Thoracic aorta (tissue), 2 donors: ENCODE measurements around the gene PCP2. TPM values are rescaled to one million over a fixed set of nuclear protein-coding genes. Genes with fewer than 3 reads are reported as not detected.

Source experiments
- ATAC-seq: fragments of 150-250 bp; one replicate; pipeline ENCODE4 v1.8.0; 2017; ENCODE audit warnings: low read depth; ENCODE audit not compliant: insufficient number of reproducible peaks, low FRiP score
- DNase-seq: peaks from one replicate; pipeline ENCODE4 v3.0.0-alpha.2; 2020; ENCODE audit warnings: low spot score
- H3K27ac ChIP-seq, 2 donors: fragments of 200-600 bp; sonication (generic); 1 replicate in 1 of 2; 2 replicates in 1 of 2; pipeline ENCODE4 v1.5.1; 2016; ENCODE audit warnings: mild to moderate bottlenecking in 2 of 2, moderate library complexity in 2 of 2
- H3K27me3 ChIP-seq: fragments of 200-600 bp; sonication (generic); replicated peaks from 2 replicates; pipeline ENCODE4 v1.6.0; 2016; ENCODE audit warnings: mild to moderate bottlenecking; ENCODE audit not compliant: insufficient read depth
- H3K36me3 ChIP-seq: fragments of 200-600 bp; sonication (generic); one replicate; pipeline ENCODE4 v1.5.1; 2016
- H3K4me1 ChIP-seq, 2 donors: fragments of 200-600 bp; sonication (generic); 1 replicate in 1 of 2; 2 replicates in 1 of 2; pipeline versions ENCODE4 v1.5.1 to v1.6.0; 2016; ENCODE audit warnings: low read depth in 2 of 2, mild to moderate bottlenecking in 1 of 2; ENCODE audit not compliant: control insufficient read depth in 1 of 2
- H3K4me3 ChIP-seq: fragments of 200-600 bp; sonication (generic); 2 replicates; pipeline ENCODE4 v1.5.1; 2016; ENCODE audit warnings: mild to moderate bottlenecking
- H3K9me3 ChIP-seq: fragments of 200-600 bp; sonication (generic); 2 replicates; pipeline ENCODE4 v1.5.1; 2016
- CTCF ChIP-seq: fragments of 200-600 bp; sonication (generic); IDR thresholded peaks from one replicate; pipeline ENCODE4 v1.5.1; 2019; ENCODE audit warnings: antibody characterized with exemption
- total RNA-seq, 2 donors: library from RNA; depleted of rRNA; stranded (reverse); fragments of >200 nt; gene quantifications; one replicate each; pipeline versions ENCODE4 v1.1.0 to v1.2.3, GENCODE V29; 2016

The PCP2 gene
- total RNA-seq, 2 donors from 2014 or later = not detected

DNA sequence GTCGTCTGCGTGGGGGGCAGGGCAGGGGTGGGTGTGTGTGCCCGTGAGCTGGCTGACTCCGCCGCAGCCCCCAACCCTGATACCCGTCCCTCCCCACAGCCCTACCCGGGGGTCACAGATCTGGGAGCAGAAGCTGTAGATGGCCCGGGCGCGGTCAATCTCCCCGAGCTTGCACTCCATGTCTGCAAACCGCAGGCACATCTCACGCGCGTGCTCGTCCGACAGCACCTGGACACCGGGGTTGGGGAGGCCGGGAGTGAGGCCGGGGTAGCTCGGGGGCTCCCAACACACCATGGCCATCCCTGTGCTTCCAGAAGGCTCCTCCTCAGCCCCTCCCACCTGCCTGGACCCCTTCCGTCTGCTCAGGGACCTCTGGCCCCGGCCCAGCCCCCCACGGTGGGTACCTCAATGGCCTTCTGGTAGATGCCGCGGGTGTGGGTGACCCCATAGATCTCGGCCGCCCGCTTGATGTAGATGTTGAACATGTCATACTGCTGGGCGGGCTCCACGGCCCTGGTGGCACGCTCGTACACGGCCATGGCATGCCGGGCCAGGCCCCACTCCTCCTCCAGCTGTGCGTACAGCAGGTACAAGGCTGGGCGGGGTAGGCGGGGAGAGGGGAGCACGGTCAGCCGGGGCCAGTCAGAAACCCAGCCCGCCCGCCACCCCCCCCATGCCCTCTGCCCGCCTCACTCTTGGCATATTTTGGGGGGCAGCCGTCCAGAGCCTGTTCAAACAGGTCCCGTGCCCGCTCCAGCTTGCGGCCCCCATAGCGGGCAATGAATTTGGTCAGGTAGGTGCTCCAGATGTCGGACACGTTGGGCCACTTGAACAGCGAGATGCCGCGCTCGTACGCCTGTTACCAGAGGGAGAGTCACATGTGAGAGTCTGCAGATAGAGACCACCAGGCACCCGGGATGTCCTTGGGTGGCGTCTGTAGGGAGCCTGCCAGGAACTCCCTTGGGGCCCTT, 12.8 kb downstream of the PCP2 start:
- no peak for TF ChIP-seq CTCF
- H3K4me3 ChIP-seq = no peak overlapping the region
- ATAC-seq (no peak), DNase-seq (no peak)
- no peaks in the 10 kb centered on the region for H3K9me3 ChIP-seq
- no peaks in the 10 kb centered on the region for H3K27me3 ChIP-seq
- H3K4me1 ChIP-seq = no peaks in the 10 kb centered on the region
- no peak overlapping the region for H3K27ac ChIP-seq
- H3K36me3 ChIP-seq = peaks cover 48% of the 10 kb centered on the region

DNA sequence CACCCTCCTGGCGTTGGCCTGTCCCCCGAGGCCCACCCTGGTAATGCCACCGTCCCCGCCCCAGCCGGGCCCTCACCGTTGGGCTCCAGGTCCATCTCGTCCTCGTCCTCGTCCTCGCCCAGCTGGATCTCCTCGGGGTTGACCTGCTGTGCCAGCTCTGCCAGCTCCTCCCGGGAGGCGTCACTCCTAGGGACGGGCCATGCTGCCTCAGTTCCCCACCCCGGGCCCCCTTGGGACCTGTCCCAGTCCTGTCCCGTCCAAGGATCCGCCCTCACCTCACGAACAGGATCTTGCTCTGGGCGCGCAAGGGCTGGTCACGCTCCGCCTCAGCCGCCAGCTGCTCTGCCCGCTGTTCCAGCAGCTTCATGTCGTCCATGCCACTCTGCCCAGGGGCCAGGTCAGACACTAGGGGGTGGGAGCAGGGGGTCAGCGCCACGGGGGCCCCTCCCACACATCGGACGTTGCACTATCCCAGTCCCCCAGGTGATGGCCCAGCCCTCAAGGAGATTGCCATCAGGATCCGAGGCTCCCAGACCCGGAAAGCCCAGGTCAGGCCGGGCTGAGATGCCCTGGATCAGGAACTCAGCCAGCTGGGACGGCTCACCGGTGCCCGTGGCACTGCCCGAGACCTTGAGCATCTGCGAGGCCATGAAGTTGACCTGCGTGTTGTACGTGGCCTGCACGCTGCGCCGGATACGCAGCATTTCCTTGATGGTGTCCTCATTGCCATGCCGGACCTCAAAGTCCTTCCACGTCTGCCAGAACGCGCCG, 13.7 kb downstream of the PCP2 start:
- Histone ChIP-seq H3K9me3 (no peaks in the 10 kb centered on the region), H3K27me3 (no peaks in the 10 kb centered on the region), H3K36me3 (peaks cover 46% of the 10 kb centered on the region), H3K4me3 (no peak overlapping the region), H3K27ac (no peak overlapping the region), H3K4me1 (no peaks in the 10 kb centered on the region)
- TF ChIP-seq CTCF = no peak
- DNase-seq = no peak
- ATAC-seq = no peak

- DNase-seq (no peak), ATAC-seq (no peak)
- no peak for TF ChIP-seq CTCF
- Histone ChIP-seq H3K9me3 (no peaks in the 10 kb centered on the region), H3K27me3 (no peaks in the 10 kb centered on the region), H3K4me3 (no peak overlapping the region), H3K36me3 (peaks cover 43% of the 10 kb centered on the region), H3K27ac (no peak overlapping the region), H3K4me1 (no peaks in the 10 kb centered on the region)
These were observed 14.6 kb downstream of the PCP2 start for GRCh38 chr19:7618771-7619510.

DNA sequence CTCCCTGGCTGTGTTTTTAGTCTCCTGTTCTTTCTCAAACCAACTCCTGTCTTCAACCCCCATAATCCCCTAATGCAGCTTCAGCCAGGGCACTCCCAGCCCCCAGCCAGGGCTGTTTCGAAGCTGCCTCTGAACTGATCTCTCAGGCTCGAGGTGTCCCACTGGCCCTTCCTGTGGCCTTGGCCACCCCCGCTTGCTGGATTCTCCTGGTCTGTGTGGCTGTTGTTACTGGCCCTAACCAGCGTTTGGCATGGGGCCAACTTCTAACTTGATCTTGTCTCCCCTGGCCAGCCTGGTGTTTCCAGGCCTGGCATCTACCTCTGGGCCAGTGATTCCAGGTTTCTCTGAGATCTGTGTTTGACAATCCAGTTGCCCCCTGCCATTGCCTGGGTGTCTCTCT, 15.2 kb downstream of the PCP2 start:
- DNase-seq (no peak), ATAC-seq (no peak)
- Histone ChIP-seq H3K9me3 (no peaks in the 10 kb centered on the region), H3K36me3 (peaks cover 37% of the 10 kb centered on the region), H3K27ac (no peak overlapping the region), H3K4me1 (no peaks in the 10 kb centered on the region), H3K4me3 (no peak overlapping the region), H3K27me3 (no peaks in the 10 kb centered on the region)
- TF ChIP-seq CTCF = no peak
